ENCODE measurements around the gene TM4SF20. TPM values are rescaled to one million over a fixed set of nuclear protein-coding genes. Genes with fewer than 3 reads are reported as not detected.

TM4SF20 gene
- total RNA-seq, 1 donor from 2014 or later = not detected

DNA sequence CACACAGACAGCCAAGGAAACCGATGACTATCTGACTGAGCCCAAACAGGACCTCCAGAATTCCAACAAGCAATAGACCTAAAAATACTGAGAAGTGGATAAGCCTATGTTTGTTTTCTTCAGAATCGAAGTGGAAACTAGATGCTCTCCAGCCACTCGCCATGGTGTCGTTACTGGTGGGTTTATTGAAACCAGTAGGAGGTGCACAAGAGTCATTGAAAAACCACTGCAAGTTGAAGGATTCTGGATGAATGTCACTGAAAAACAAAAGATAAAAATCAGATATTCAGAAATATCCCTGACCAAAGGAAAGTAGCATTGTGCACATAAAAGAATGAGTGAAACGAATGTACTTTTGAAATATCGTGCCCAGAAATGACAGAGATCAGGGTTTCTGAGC is 15.3 kb downstream of the TM4SF20 start:
- no peak overlapping the region for H3K27ac ChIP-seq
- intact Hi-C loops (cut with DNase I) = no loop called here
- no peaks in the 10 kb centered on the region for H3K27me3 ChIP-seq
- H3K36me3 ChIP-seq = peaks cover 0 to 11% of the 10 kb centered on the region in 2 donors
- H3K4me3 ChIP-seq = no peak overlapping the region
- no peak for TF ChIP-seq POLR2AphosphoS5 (IDR thresholded peaks at IDR 0.05; ENCODE audit: insufficient read depth in 1 of 2, low read depth in 1 of 2)
- no peak for TF ChIP-seq POLR2A (IDR thresholded peaks at IDR 0.05)
- TF ChIP-seq, protein P1, sequence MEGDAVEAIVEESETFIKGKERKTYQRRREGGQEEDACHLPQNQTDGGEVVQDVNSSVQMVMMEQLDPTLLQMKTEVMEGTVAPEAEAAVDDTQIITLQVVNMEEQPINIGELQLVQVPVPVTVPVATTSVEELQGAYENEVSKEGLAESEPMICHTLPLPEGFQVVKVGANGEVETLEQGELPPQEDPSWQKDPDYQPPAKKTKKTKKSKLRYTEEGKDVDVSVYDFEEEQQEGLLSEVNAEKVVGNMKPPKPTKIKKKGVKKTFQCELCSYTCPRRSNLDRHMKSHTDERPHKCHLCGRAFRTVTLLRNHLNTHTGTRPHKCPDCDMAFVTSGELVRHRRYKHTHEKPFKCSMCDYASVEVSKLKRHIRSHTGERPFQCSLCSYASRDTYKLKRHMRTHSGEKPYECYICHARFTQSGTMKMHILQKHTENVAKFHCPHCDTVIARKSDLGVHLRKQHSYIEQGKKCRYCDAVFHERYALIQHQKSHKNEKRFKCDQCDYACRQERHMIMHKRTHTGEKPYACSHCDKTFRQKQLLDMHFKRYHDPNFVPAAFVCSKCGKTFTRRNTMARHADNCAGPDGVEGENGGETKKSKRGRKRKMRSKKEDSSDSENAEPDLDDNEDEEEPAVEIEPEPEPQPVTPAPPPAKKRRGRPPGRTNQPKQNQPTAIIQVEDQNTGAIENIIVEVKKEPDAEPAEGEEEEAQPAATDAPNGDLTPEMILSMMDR (IDR thresholded peaks at IDR 0.05) = no peak
- no peak for DNase-seq (ENCODE audit: extremely low spot score in 2 of 2)
- H3K4me1 ChIP-seq = no peaks in the 10 kb centered on the region
- no peaks in the 10 kb centered on the region for H3K9me3 ChIP-seq

- Histone ChIP-seq H3K4me1 (no peaks in the 10 kb centered on the region), H3K36me3 (peaks cover 0 to 43% of the 10 kb centered on the region in 2 donors)
- DNase-seq (ENCODE audit: extremely low spot score in 2 of 2) = no peak
These were observed 18.8 kb downstream of the TM4SF20 start for GRCh38 chr2:227360351-227360750.

GRCh38 chr2:227351639-227352038 is 27.5 kb downstream of the TM4SF20 start:
- Histone ChIP-seq H3K36me3 (peaks cover 0 to 19% of the 10 kb centered on the region in 2 donors), H3K4me1 (no peaks in the 10 kb centered on the region), H3K9me3 (no peaks in the 10 kb centered on the region), H3K4me3 (no peak overlapping the region), H3K27me3 (no peaks in the 10 kb centered on the region), H3K27ac (no peak overlapping the region)
- no peak for DNase-seq (ENCODE audit: extremely low spot score in 2 of 2)
- TF ChIP-seq POLR2AphosphoS5 (IDR thresholded peaks at IDR 0.05; ENCODE audit: insufficient read depth in 1 of 2, low read depth in 1 of 2) = no peak
- TF ChIP-seq, protein P1 (IDR thresholded peaks at IDR 0.05) = no peak
- no peak for TF ChIP-seq POLR2A (IDR thresholded peaks at IDR 0.05)
- intact Hi-C loops (cut with DNase I) = no loop called here

More at GRCh38 chr2:227360351-227360750, 18.8 kb downstream of the TM4SF20 start:
- TF ChIP-seq, protein P1 (IDR thresholded peaks at IDR 0.05) = no peak
- TF ChIP-seq POLR2AphosphoS5 (IDR thresholded peaks at IDR 0.05; ENCODE audit: insufficient read depth in 1 of 2, low read depth in 1 of 2) (no peak), POLR2A (IDR thresholded peaks at IDR 0.05) (no peak)
- no peaks in the 10 kb centered on the region for H3K9me3 ChIP-seq
- no peak overlapping the region for H3K27ac ChIP-seq
- no peak overlapping the region for H3K4me3 ChIP-seq
- no peaks in the 10 kb centered on the region for H3K27me3 ChIP-seq
- intact Hi-C loops (cut with DNase I) = no loop called here

DNA sequence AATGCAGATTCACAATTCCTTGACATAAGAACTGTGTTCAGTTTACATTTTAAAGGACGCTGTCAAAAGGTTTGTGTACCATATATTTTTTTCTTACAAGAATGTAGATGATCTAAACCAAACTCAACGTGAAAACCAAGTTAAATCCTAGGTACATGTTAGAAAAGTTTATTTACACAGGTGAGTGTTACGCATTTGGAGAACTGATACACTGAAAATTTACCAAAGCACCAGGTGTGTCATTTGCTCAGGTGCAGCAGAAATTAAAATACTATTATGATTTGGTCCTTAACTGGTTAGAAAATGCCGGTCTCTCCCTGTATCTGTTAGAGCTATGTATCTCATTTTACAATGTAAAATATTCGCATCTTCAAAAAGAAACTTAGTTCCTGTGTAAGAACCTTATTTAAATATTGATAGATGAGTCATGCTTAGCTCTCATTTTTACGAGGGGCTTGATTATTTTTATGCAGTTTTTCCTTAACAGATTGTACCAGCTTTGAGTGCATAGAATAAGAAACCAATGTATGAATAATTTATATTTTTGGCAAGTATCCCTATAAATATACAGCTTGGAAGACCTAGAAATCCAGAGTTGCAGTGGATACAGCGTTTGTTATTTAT is 29.0 kb downstream of the TM4SF20 start:
- H3K36me3 ChIP-seq = peaks cover 0 to 4% of the 10 kb centered on the region in 2 donors

DNA sequence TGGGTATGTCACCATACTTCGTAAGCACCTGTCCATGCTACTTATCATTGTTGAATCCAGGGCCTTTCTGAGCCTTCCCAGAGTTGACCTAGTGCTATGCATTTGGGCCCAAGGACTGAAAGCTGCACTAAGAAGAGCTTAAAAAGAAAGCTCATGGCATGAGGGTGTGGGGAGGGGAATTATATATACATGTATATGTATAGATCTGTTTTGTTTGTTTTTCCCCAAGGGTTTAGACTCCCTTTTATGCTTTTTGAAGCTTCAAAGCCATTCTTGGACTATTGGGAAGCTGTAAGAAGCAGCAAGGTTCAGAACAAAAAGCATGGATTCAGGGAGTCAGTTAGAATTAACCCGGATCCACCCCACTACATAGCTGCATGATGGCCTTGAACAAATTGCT is 30.8 kb downstream of the TM4SF20 start:
- no peaks in the 10 kb centered on the region for H3K4me1 ChIP-seq
- TF ChIP-seq POLR2A (IDR thresholded peaks at IDR 0.05) (no peak), POLR2AphosphoS5 (IDR thresholded peaks at IDR 0.05; ENCODE audit: insufficient read depth in 1 of 2, low read depth in 1 of 2) (no peak)
- TF ChIP-seq, protein P1 (IDR thresholded peaks at IDR 0.05) = no peak
- H3K4me3 ChIP-seq = no peak overlapping the region
- H3K27me3 ChIP-seq = no peaks in the 10 kb centered on the region
- no peaks in the 10 kb centered on the region for H3K9me3 ChIP-seq
- DNase-seq (ENCODE audit: extremely low spot score in 2 of 2) = no peak
- peaks cover 0 to 6% of the 10 kb centered on the region in 2 donors for H3K36me3 ChIP-seq
- H3K27ac ChIP-seq = no peak overlapping the region
- intact Hi-C loops (cut with DNase I) = no loop called here

More for the DNA sequence above, 29.0 kb downstream of the TM4SF20 start:
- Histone ChIP-seq H3K4me1 (no peaks in the 10 kb centered on the region), H3K9me3 (no peaks in the 10 kb centered on the region), H3K27me3 (no peaks in the 10 kb centered on the region), H3K4me3 (no peak overlapping the region), H3K27ac (no peak overlapping the region)
- intact Hi-C loops (cut with DNase I) = no loop called here
- TF ChIP-seq POLR2A (IDR thresholded peaks at IDR 0.05) = no peak
- TF ChIP-seq, protein P1 (IDR thresholded peaks at IDR 0.05) = no peak
- TF ChIP-seq POLR2AphosphoS5 (IDR thresholded peaks at IDR 0.05; ENCODE audit: insufficient read depth in 1 of 2, low read depth in 1 of 2) = no peak
- no peak for DNase-seq (ENCODE audit: extremely low spot score in 2 of 2)

All from vagina (tissue), 2 donors.